K562 (cell line): ENCODE data around the gene DDAH2. TPM values are rescaled to one million over a fixed set of nuclear protein-coding genes. Genes with fewer than 3 reads are reported as not detected.

Experiments
- ATAC-seq: fragments of 200-7000 bp; cut with Tn5 transposase; 3 replicates; pipeline ENCODE4 v1.9.1; 2020; ENCODE audit warnings: moderate library complexity
- BruUV-seq: library from RNA; stranded (reverse); fragments of 400-500 nt; replicated peaks from 2 replicates; lab custom pipeline; 2021; lab: Mats Ljungman, UMichigan
- CTCF ChIA-PET: fragments of 300-600 bp; formaldehyde crosslinking; extraction: SDS; loops from one replicate; lab custom pipeline; 2021; ENCODE audit warnings: low intra/inter-chr PET ratio; lab: Yijun Ruan, JAX
- POLR2A ChIA-PET: fragments of 300-600, 350-650 bp; sonication (Branson Sonifier 250); formaldehyde crosslinking; extraction: SDS; loops from one replicate; lab custom pipeline; 2021; ENCODE audit warnings: antibody characterized with exemption, inconsistent platforms; lab: Yijun Ruan, JAX
- DNase-seq, 4 experiments: peaks; one replicate each; pipeline versions ENCODE4 v3.0.0 to v3.0.0-alpha.2; 2011 to 2018; ENCODE audit warnings: low spot score in 3 of 4, mixed read lengths in 3 of 4; ENCODE audit errors: extremely low read depth in 1 of 4
- FAIRE-seq: peaks from 2 replicates; lab custom pipeline; 2011; peaks lifted over from hg19 to GRCh38; lab: Jason Lieb, UNC
- H2AFZ ChIP-seq: 2 replicates; pipeline ENCODE4 v1.6.0; 2011; ENCODE audit warnings: low read depth, low read length, control low read depth, inconsistent platforms
- H3K27ac ChIP-seq: fragments of 200-600 bp; 3 replicates; pipeline ENCODE4 v1.8.0; 2011; ENCODE audit warnings: low read depth, mild to moderate bottlenecking, control low read depth, inconsistent platforms, low read length, moderate library complexity, mixed read lengths; ENCODE audit errors: extremely low read depth
- H3K27me3 ChIP-seq, 2 experiments: fragments of 300-600 bp in 1 of 2; 2 replicates in 1 of 2; 3 replicates in 1 of 2; pipeline versions ENCODE4 v1.6.0 to v1.8.0; 2011; ENCODE audit warnings: inconsistent platforms in 2 of 2, low read length in 2 of 2, mild to moderate bottlenecking in 1 of 2, mixed read lengths in 1 of 2, moderate library complexity in 1 of 2; ENCODE audit not compliant: control insufficient read depth in 2 of 2, insufficient read depth in 2 of 2
- H3K36me3 ChIP-seq: fragments of 300-600 bp; 3 replicates; pipeline ENCODE4 v1.8.0; 2011; ENCODE audit warnings: mild to moderate bottlenecking, low read length, inconsistent platforms; ENCODE audit not compliant: control insufficient read depth, insufficient read depth
- H3K4me1 ChIP-seq, 2 experiments: fragments of 200-600 bp in 1 of 2; replicated peaks in 1 of 2; 2 replicates in 1 of 2; 3 replicates in 1 of 2; pipeline versions ENCODE4 v1.5.1 to v1.8.0; 2011; ENCODE audit warnings: inconsistent platforms in 2 of 2, low read length in 2 of 2, mild to moderate bottlenecking in 1 of 2, mixed read lengths in 1 of 2, moderate library complexity in 1 of 2; ENCODE audit not compliant: control insufficient read depth in 2 of 2, insufficient read depth in 2 of 2
- H3K4me2 ChIP-seq: 2 replicates; pipeline ENCODE4 v1.6.1; 2011; ENCODE audit warnings: low read length, control low read depth, inconsistent platforms, mixed read lengths; ENCODE audit not compliant: insufficient read depth
- H3K4me3 ChIP-seq: fragments of 200-600 bp; sonication (generic), shearing (Covaris generic); 2 replicates; pipeline ENCODE4 v1.5.1; 2016; ENCODE audit warnings: control low read depth, inconsistent platforms
- H3K79me2 ChIP-seq: fragments of 200-600 bp; 3 replicates; pipeline ENCODE4 v1.8.0; 2011; ENCODE audit warnings: low read length, inconsistent platforms; ENCODE audit not compliant: control insufficient read depth, insufficient read depth
- H3K9ac ChIP-seq, 2 experiments: 2 replicates each; pipeline versions ENCODE4 v1.6.0 to v1.6.1; 2011; ENCODE audit warnings: low read depth in 2 of 2, low read length in 2 of 2, control low read depth in 1 of 2, inconsistent platforms in 1 of 2, mild to moderate bottlenecking in 1 of 2, mixed read lengths in 1 of 2; ENCODE audit not compliant: insufficient read depth in 1 of 2
- H3K9me1 ChIP-seq: one replicate; pipeline ENCODE4 v1.6.0; 2011; ENCODE audit warnings: inconsistent platforms, mild to moderate bottlenecking, low read length, moderate library complexity; ENCODE audit not compliant: control insufficient read depth, insufficient read depth
- H3K9me3 ChIP-seq: replicated peaks from 2 replicates; pipeline ENCODE4 v1.5.1; 2011; ENCODE audit warnings: low read depth, low read length, inconsistent platforms; ENCODE audit not compliant: control insufficient read depth, insufficient read depth
- H4K20me1 ChIP-seq: replicated peaks from 2 replicates; pipeline ENCODE4 v1.6.1; 2011; ENCODE audit warnings: low read length, inconsistent platforms, mixed read lengths; ENCODE audit not compliant: control insufficient read depth, insufficient read depth
- ARID2 ChIP-seq: fragments of 450-650 bp; IDR thresholded peaks from 2 replicates; pipeline ENCODE4 v1.6.1; 2017; ENCODE audit warnings: antibody characterized with exemption, mild to moderate bottlenecking
- BHLHE40 ChIP-seq: IDR thresholded peaks from 2 replicates; pipeline ENCODE4 v1.6.1; 2011; ENCODE audit warnings: low read length, improper control_type of control experiment
- EZH2 ChIP-seq: IDR thresholded peaks from 2 replicates; pipeline ENCODE4 v1.6.1; 2012; ENCODE audit warnings: low read depth, mild to moderate bottlenecking, inconsistent platforms, low read length, borderline replicate concordance
- GTF3C2 ChIP-seq: IDR thresholded peaks from 3 replicates; pipeline ENCODE4 v1.6.1; 2011; ENCODE audit warnings: borderline replicate concordance, mild to moderate bottlenecking, moderate library complexity; ENCODE audit not compliant: insufficient read length; ENCODE audit errors: extremely low read depth
- HBP1 ChIP-seq: fragments of 450-650 bp; formaldehyde crosslinking; IDR thresholded peaks from 2 replicates; pipeline ENCODE4 v1.4.0; 2022; ENCODE audit warnings: missing genetic modification characterization
- ID3 ChIP-seq, 2 experiments: fragments of 250-450 bp in 1 of 2; fragments of 450-650 bp in 1 of 2; sonication (Bioruptor Pico) in 1 of 2; IDR thresholded peaks; 2 replicates each; pipeline versions ENCODE4 v1.6.1 to v1.8.0; 2016 to 2021; ENCODE audit warnings: mild to moderate bottlenecking in 2 of 2, moderate library complexity in 2 of 2, missing compliant biosample characterization in 1 of 2, missing genetic modification characterization in 1 of 2
- JUNB ChIP-seq: fragments of 450-650 bp; formaldehyde crosslinking; conservative IDR thresholded peaks from 2 replicates; pipeline ENCODE4 v1.4.0; 2020; ENCODE audit warnings: mild to moderate bottlenecking
- KAT8 ChIP-seq: fragments of 450-650 bp; IDR thresholded peaks from 2 replicates; pipeline ENCODE4 v1.6.1; 2016; ENCODE audit warnings: low read depth, mild to moderate bottlenecking
- MTF1 ChIP-seq: fragments of 250-450 bp; sonication (Bioruptor Pico); IDR thresholded peaks from 2 replicates; pipeline ENCODE4 v1.9.0; 2021; ENCODE audit warnings: moderate library complexity, mild to moderate bottlenecking, inconsistent platforms, borderline replicate concordance
- NCOA1 ChIP-seq: fragments of 450-650 bp; IDR thresholded peaks from 2 replicates; pipeline ENCODE4 v1.6.1; 2016; ENCODE audit warnings: low read depth
- NCOA2 ChIP-seq, 2 experiments: fragments of 450-650 bp; IDR thresholded peaks; 2 replicates each; pipeline ENCODE4 v1.6.1; 2018; ENCODE audit warnings: mild to moderate bottlenecking in 2 of 2, moderate library complexity in 1 of 2; ENCODE audit not compliant: partially characterized antibody in 2 of 2
- NR4A1 ChIP-seq, 2 experiments: fragments of 250-450 bp in 1 of 2; fragments of 450-650 bp in 1 of 2; sonication (Bioruptor Pico) in 1 of 2; IDR thresholded peaks; 2 replicates each; pipeline versions ENCODE4 v1.4.0 to v1.6.1; 2016 to 2020; ENCODE audit warnings: mild to moderate bottlenecking in 2 of 2, missing compliant biosample characterization in 1 of 2, missing genetic modification characterization in 1 of 2, moderate library complexity in 1 of 2
- OTX1 ChIP-seq: fragments of 450-650 bp; formaldehyde crosslinking; IDR thresholded peaks from 2 replicates; pipeline ENCODE4 v1.4.0; 2022; ENCODE audit warnings: mild to moderate bottlenecking
- RFX1 ChIP-seq: fragments of 450-650 bp; IDR thresholded peaks from 2 replicates; pipeline ENCODE4 v1.6.1; 2016; ENCODE audit warnings: mild to moderate bottlenecking, moderate library complexity
- SMARCA4 ChIP-seq: fragments of 450-650 bp; IDR thresholded peaks from 2 replicates; pipeline ENCODE4 v1.6.1; 2016
- TCF3 ChIP-seq: sonication (generic); formaldehyde crosslinking; IDR thresholded peaks from 2 replicates; pipeline ENCODE4 v1.4.0; 2020; ENCODE audit warnings: mild to moderate bottlenecking, missing genetic modification reagents
- WGBS: fragments of 100-300 bp; shearing (Covaris generic); methylation state at CpG from one replicate; pipeline ENCODE4 v1.1.6; 2016; ENCODE audit warnings: low coverage, mixed read lengths; ENCODE audit not compliant: insufficient coverage; ENCODE audit errors: missing lambda C conversion rate; 5-methylcytosine and 5-hydroxymethylcytosine counted together
- in situ Hi-C: fragments of 300-500 bp; cut with MboI; formaldehyde crosslinking; loops from 4 replicates; pipeline ENCODE4 v1.15.0; 2018; ENCODE audit warnings: inconsistent platforms, mixed read lengths
- intact Hi-C: fragments of 100-400 bp; cut with micrococcal nuclease; formaldehyde crosslinking; loops from 2 replicates; pipeline ENCODE4 v1.14.2; 2022
- polyA plus RNA-seq, 8 experiments: library from polyadenylated mRNA; depleted of rRNA in 4 of 8; stranded (reverse) in 5 of 8; unstranded in 3 of 8; fragments of >200 nt; fragmentation: Nextera tagmentation in 2 of 8; fragmentation: Illumina TruSeq in 1 of 8; extraction: Ambion mirVana in 2 of 8; extraction: Trizol in 1 of 8; gene quantifications; 2 replicates each; pipeline versions ENCODE4 v1.2.1 to v1.2.3, GENCODE V29; 2011 to 2014; ENCODE audit warnings: inconsistent platforms in 1 of 8, missing spikeins in 1 of 8
- total RNA-seq, 7 experiments: library from RNA; depleted of rRNA in 6 of 7; stranded (reverse); fragments of >200 nt in 6 of 7; fragmentation: Illumina TruSeq in 2 of 7; extraction: Trizol in 2 of 7; gene quantifications; 2 replicates each; pipeline versions ENCODE4 v1.2.1 to v1.2.3, GENCODE V29; 2011 to 2021; ENCODE audit warnings: low replicate concordance in 1 of 7

DDAH2 gene
- total and polyA plus RNA-seq, 9 of the 15 experiments (the other 6 are each of a cell fraction or from before 2014, with no cell fraction given) = 1.8 to 45.4 (median 21.4) TPM

- peaks cover 35 to 37% of the 10 kb centered on the region in 2 experiments for H3K4me1 ChIP-seq
- CTCF ChIA-PET = no interaction called here
- ATAC-seq (0 out of 3 replicates have a peak, but pooled peaks have one; percentile 0), FAIRE-seq (no peak), DNase-seq (peak in 2 of 4 experiments; percentile 65 to 75)
- peaks cover 19% of the 10 kb centered on the region for H3K79me2 ChIP-seq
- H3K4me3 ChIP-seq = no peak within 1 kb of the TSS
- WGBS = 8% methylated on average over 3 of the region's 3 CpGs
- peak within 1 kb of the TSS; percentile 23 to 46; a peak in 3 of 4 replicates for H3K9ac ChIP-seq
- H3K4me2 ChIP-seq = peak within 1 kb of the TSS; percentile 44
- H3K27ac ChIP-seq = peak within 1 kb of the TSS; percentile 23
- H3K9me3 ChIP-seq = no peaks in the 10 kb centered on the region
- peaks cover 4% of the 10 kb centered on the region; the same call in 2 of the 3 replicates for H3K36me3 ChIP-seq
- H3K27me3 ChIP-seq = no peaks in the 10 kb centered on the region
- H3K9me1 ChIP-seq = no peaks in the 10 kb centered on the region
- in situ Hi-C loops = no loop called here
- H2AFZ ChIP-seq = peak within 1 kb of the TSS; percentile 91
- BruUV-seq = no TSS peak
- intact Hi-C loops = no loop called here
- no peaks in the 10 kb centered on the region; the same call in 1 of the 2 replicates for H4K20me1 ChIP-seq
- POLR2A ChIA-PET = interaction anchor here (0.6 to 12.4 kb wide), 7 partner anchors 9 to 989 kb away, joined by 3 to 223 read pairs (median 4); partner anchors contain the start of genes DDAH2, LY6G6C, LY6G6D and MDC1
- TF ChIP-seq MTF1 (no peak), ARID2 (no peak), KAT8 (0 out of 2 replicates have a peak, but pooled peaks have one; percentile 7), GTF3C2 (no peak), TCF3 (peak; percentile 63), ID3 (CRISPR knock-in tag; IDR thresholded peaks at IDR 0.05) (no peak), ID3 (tag; IDR thresholded peaks at IDR 0.05) (peak; percentile 94), JUNB (CRISPR knock-in tag) (no peak), HBP1 (CRISPR knock-in tag) (no peak), BHLHE40 (no peak), RFX1 (no peak), OTX1 (CRISPR knock-in tag) (no peak), NR4A1 (CRISPR knock-in tag; IDR thresholded peaks at IDR 0.05) (0 out of 2 replicates have a peak, but pooled peaks have one; percentile 14), NR4A1 (tag; IDR thresholded peaks at IDR 0.05) (0 out of 2 replicates have a peak, but pooled peaks have one; percentile 34), NCOA2 (IDR thresholded peaks at IDR 0.05; ENCODE audit: partially characterized antibody in 2 of 2) (no peak), EZH2 (no peak), NCOA1 (no peak), SMARCA4 (peak; percentile 25; the same call in 1 of the 2 replicates)
Measured at GRCh38 chr6:31706599-31706998, 22.5 kb downstream of the DDAH2 start, which contains the start of gene LY6G6F. Gene LY6G6F (plus strand): TSS chr6:31706866. CDS start chr6:31706907, 41 bp downstream.
